Motor neuron (in vitro differentiated cells): ENCODE results near the gene HSPA1B. TPM values are rescaled to one million over a fixed set of nuclear protein-coding genes. Genes with fewer than 3 reads are reported as not detected.
A peak's percentile ranks its signal among the peaks of the same experiment; 100 is the strongest.

Experiments
- ATAC-seq, 8 experiments: fragments of 200-7000 bp; cut with Tn5 transposase; replicated peaks in 6 of 8; 2 replicates each; pipeline ENCODE4 v1.8.0; 2021; ENCODE audit warnings: mild to moderate bottlenecking in 8 of 8, moderate library complexity in 8 of 8
- H3K27ac ChIP-seq, 2 donors: fragments of 250-450 bp; sonication (Bioruptor Pico); 2 replicates each; pipeline ENCODE4 v1.9.0; 2021; ENCODE audit warnings: antibody characterized with exemption in 2 of 2, mild to moderate bottlenecking in 2 of 2, moderate library complexity in 1 of 2
- H3K4me1 ChIP-seq, 2 donors: fragments of 250-450 bp; sonication (Bioruptor Pico); replicated peaks in 1 of 2; 2 replicates each; pipeline ENCODE4 v1.6.1; 2021; ENCODE audit warnings: antibody characterized with exemption in 2 of 2, mild to moderate bottlenecking in 2 of 2, moderate library complexity in 1 of 2
- H3K4me3 ChIP-seq, 5 donors: fragments of 250-450 bp; sonication (Bioruptor Pico); 2 replicates each; pipeline ENCODE4 v1.9.0; 2021; ENCODE audit warnings: antibody characterized with exemption in 5 of 5, mild to moderate bottlenecking in 5 of 5, moderate library complexity in 4 of 5
- WGBS, 10 experiments: fragments of 450-650 bp; shearing (Covaris generic); methylation state at CpG; one replicate each; pipeline ENCODE4 v1.0.0; 2022; 5-methylcytosine and 5-hydroxymethylcytosine counted together
- in situ Hi-C, 9 experiments: fragments of 400-800 bp; cut with MboI; loops; one replicate each; pipeline ENCODE4 v1.15.0; 2021; ENCODE audit warnings: low sequenced_read_pairs in 9 of 9, low pct_unique_long_range_greater_than_20kb in 2 of 9; ENCODE audit not compliant: unreplicated experiment in 9 of 9
- total RNA-seq, 8 experiments: library from RNA; unstranded; fragments of 300-600 nt; gene quantifications; 2 replicates each; pipeline versions ENCODE4 v1.2.3 to v1.2.4, GENCODE V29; 2022

HSPA1B gene
- total RNA-seq, 8 experiments from 2014 or later = 68.6 to 489 (median 130) TPM

- in situ Hi-C loops = no loop called here
- Histone ChIP-seq H3K4me3 (no peak overlapping the region), H3K27ac (no peak overlapping the region), H3K4me1 (no peaks in the 10 kb centered on the region)
- peak in 4 of 8 experiments; percentile 7 to 37 (median 24) for ATAC-seq
- WGBS, 10 experiments = 46 to 93% (median 85%) methylated on average over 4 to 5 of the region's 16 CpGs; no CpG with 5 or more reads in 7 of the 10 experiments
These were observed 42.9 kb downstream of the HSPA1B start for GRCh38 chr6:31870385-31870921.

- peak; percentile 22 to 46 (median 36) for ATAC-seq
- no peak overlapping the region for H3K4me3 ChIP-seq
- H3K4me1 ChIP-seq = no peaks in the 10 kb centered on the region
- in situ Hi-C loops = no loop called here
- no peak overlapping the region for H3K27ac ChIP-seq
- WGBS, 10 experiments = 50% methylated on average over 2 of the region's 9 CpGs; no CpG with 5 or more reads in 9 of the 10 experiments
These were observed 43.6 kb downstream of the HSPA1B start for GRCh38 chr6:31871046-31871659.

GRCh38 chr6:31874084-31874670, 46.6 kb downstream of the HSPA1B start:
- ATAC-seq = no peak
- Histone ChIP-seq H3K27ac (no peak overlapping the region), H3K4me1 (no peaks in the 10 kb centered on the region), H3K4me3 (no peak overlapping the region)
- 53 to 83% (median 64%) methylated on average over 1 to 3 of the region's 4 CpGs; no CpG with 5 or more reads in 5 of the 10 experiments for WGBS, 10 experiments
- in situ Hi-C loops = no loop called here

- in situ Hi-C loops = no loop called here
- no peak overlapping the region for H3K4me3 ChIP-seq
- H3K27ac ChIP-seq = no peak overlapping the region
- WGBS, 10 experiments = 69 to 100% (median 79%) methylated on average over 1 to 2 of the region's 5 CpGs; no CpG with 5 or more reads in 2 of the 10 experiments
- no peaks in the 10 kb centered on the region for H3K4me1 ChIP-seq
- no peak for ATAC-seq
These were observed 47.5 kb downstream of the HSPA1B start for GRCh38 chr6:31874836-31875572.

GRCh38 chr6:31875877-31876276, 48.3 kb downstream of the HSPA1B start:
- in situ Hi-C loops = no loop called here
- ATAC-seq = no peak
- Histone ChIP-seq H3K4me3 (no peak overlapping the region), H3K4me1 (no peaks in the 10 kb centered on the region), H3K27ac (no peak overlapping the region)
- WGBS, 10 experiments = 0 to 75% (median 65%) methylated on average over 1 to 3 of the region's 5 CpGs; no CpG with 5 or more reads in 4 of the 10 experiments

- in situ Hi-C loops = no loop called here
- ATAC-seq = no peak
- WGBS, 10 experiments = 50 to 89% (median 63%) methylated on average over 2 to 4 of the region's 7 CpGs; no CpG with 5 or more reads in 6 of the 10 experiments
These were observed 48.8 kb downstream of the HSPA1B start for GRCh38 chr6:31876357-31876756.

GRCh38 chr6:31877125-31877650, 49.6 kb downstream of the HSPA1B start:
- Histone ChIP-seq H3K4me3 (no peak overlapping the region), H3K27ac (no peak overlapping the region), H3K4me1 (no peaks in the 10 kb centered on the region)
- ATAC-seq = peak in 5 of 8 experiments; percentile 4 to 37 (median 11)
- 43 to 90% methylated on average over 1 to 2 of the region's 3 CpGs; no CpG with 5 or more reads in 8 of the 10 experiments for WGBS, 10 experiments
- in situ Hi-C loops = no loop called here

More at GRCh38 chr6:31876357-31876756, 48.8 kb downstream of the HSPA1B start:
- no peak overlapping the region for H3K27ac ChIP-seq
- H3K4me1 ChIP-seq = no peaks in the 10 kb centered on the region
- no peak overlapping the region for H3K4me3 ChIP-seq

- 0 to 83% (median 50%) methylated on average over 1 to 5 of the region's 10 CpGs; no CpG with 5 or more reads in 6 of the 10 experiments for WGBS, 10 experiments
- no peak overlapping the region for H3K4me3 ChIP-seq
- in situ Hi-C loops = no loop called here
- H3K4me1 ChIP-seq = no peaks in the 10 kb centered on the region
- no peak overlapping the region for H3K27ac ChIP-seq
- peak in 7 of 8 experiments; percentile 7 to 86 (median 35) for ATAC-seq
These were observed 50.2 kb downstream of the HSPA1B start for GRCh38 chr6:31877651-31878161.

- ATAC-seq = peak in 3 of 8 experiments; percentile 16 to 28 (median 19)
- H3K27ac ChIP-seq = no peak overlapping the region
- H3K4me3 ChIP-seq = no peak overlapping the region
- in situ Hi-C loops = no loop called here
- 80 to 100% methylated on average over 1 of the region's 3 CpGs; no CpG with 5 or more reads in 8 of the 10 experiments for WGBS, 10 experiments
- H3K4me1 ChIP-seq = no peaks in the 10 kb centered on the region
These were observed 50.7 kb downstream of the HSPA1B start for GRCh38 chr6:31878222-31878621.

GRCh38 chr6:31878726-31879125, 51.2 kb downstream of the HSPA1B start, which contains the start of gene SLC44A4:
TSS of gene SLC44A4 (minus strand) at chr6:31878997. CDS start at chr6:31878980, 17 bp downstream.
- peak in 2 of 8 experiments; percentile 19 to 30 for ATAC-seq
- in situ Hi-C loops = no loop called here
- no CpG with 5 or more reads among the region's 18 CpGs for WGBS, 10 experiments
- H3K4me3 ChIP-seq = no peak within 1 kb of the TSS
- no peak within 1 kb of the TSS for H3K27ac ChIP-seq
- H3K4me1 ChIP-seq = no peaks in the 10 kb centered on the region

GRCh38 chr6:31879143-31879542, 51.6 kb downstream of the HSPA1B start:
- ATAC-seq = no peak
- WGBS, 10 experiments = 81 to 100% (median 100%) methylated on average over 1 to 9 of the region's 13 CpGs; no CpG with 5 or more reads in 2 of the 10 experiments
- in situ Hi-C loops = no loop called here
- Histone ChIP-seq H3K4me3 (no peak overlapping the region), H3K27ac (no peak overlapping the region), H3K4me1 (no peaks in the 10 kb centered on the region)
